H1 (cell line): ENCODE data around the gene SUMF1.

ENCODE experiments used
- ATF2 ChIP-seq: IDR thresholded peaks from 2 replicates; pipeline ENCODE4 v1.6.1; 2012; ENCODE audit warnings: low read length, inconsistent platforms
- CTCF ChIP-seq, 3 experiments: IDR thresholded peaks; 1 replicate in 2 of 3; 2 replicates in 1 of 3; pipeline versions ENCODE4 v1.5.1 to v1.6.1; 2011; ENCODE audit warnings: low read length in 3 of 3, mild to moderate bottlenecking in 3 of 3, inconsistent platforms in 2 of 3, low read depth in 1 of 3, moderate library complexity in 1 of 3; ENCODE audit not compliant: insufficient read depth in 1 of 3; ENCODE audit errors: control extremely low read depth in 1 of 3
- POLR2AphosphoS5 ChIP-seq: IDR thresholded peaks from 2 replicates; pipeline ENCODE4 v1.6.1; 2011; ENCODE audit warnings: low read depth, low read length
- RFX5 ChIP-seq: IDR thresholded peaks from 2 replicates; pipeline ENCODE4 v1.6.1; 2011; ENCODE audit warnings: low read depth, low read length, improper control_type of control experiment, borderline replicate concordance
- TBP ChIP-seq: IDR thresholded peaks from 2 replicates; pipeline ENCODE4 v1.6.1; 2011; ENCODE audit warnings: low read depth, low read length, improper control_type of control experiment

- TF ChIP-seq TBP (no peak), POLR2AphosphoS5 (no peak), RFX5 (no peak), CTCF (IDR thresholded peaks at IDR 0.05; ENCODE audit: control extremely low read depth in 1 of 3, insufficient read depth in 1 of 3, low read depth in 1 of 3, low read length in 3 of 3) (no peak), ATF2 (no peak)
Observed at GRCh38 chr3:4362523-4362922, 104.5 kb downstream of the SUMF1 start.
